Fibroblast of skin of right quadriceps (primary cell): ENCODE results near the gene BIRC2.

Source experiments
- DNase-seq: peaks from one replicate; pipeline ENCODE4 v3.0.0-alpha.2; 2013

BIRC2 gene

DNA sequence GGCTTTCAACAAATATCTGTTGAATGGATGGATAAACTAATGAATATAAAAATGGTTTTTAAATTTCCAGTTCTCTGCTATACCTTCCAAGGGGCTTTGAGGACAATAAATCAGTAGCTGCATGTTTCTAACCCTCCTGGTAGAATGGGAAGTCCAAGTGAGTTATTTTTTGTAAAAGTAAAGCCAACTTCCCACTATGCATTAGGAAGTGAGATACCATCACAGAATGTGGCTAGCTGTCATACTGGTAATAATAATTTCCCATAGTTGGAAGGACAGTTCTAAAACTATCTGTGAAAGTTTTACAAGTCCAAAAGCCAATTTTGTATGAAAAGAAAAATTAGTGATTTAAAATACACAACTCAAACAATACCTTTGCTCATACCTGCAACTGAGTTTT lies 55.5 kb downstream of the BIRC2 start:
- DNase-seq, result no peak

DNA sequence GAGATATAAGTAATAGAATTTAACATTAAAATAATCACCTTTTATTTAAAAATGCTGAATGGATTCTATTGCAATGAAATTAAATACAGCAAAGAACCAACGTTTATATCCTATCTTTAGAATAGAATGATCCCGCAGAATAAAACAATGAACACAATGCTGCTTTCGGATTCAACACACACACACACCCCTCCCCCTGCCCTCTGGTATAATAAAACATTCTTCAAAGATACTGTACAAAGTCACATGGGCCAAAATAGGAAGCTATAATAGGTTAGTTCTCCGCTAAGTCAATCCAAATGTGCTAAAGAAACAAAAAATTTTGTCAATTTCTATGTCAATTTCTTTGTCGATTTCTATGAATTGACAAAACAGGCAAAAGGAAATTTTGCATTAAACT lies 58.5 kb downstream of the BIRC2 start:
- DNase-seq, result no peak

DNA sequence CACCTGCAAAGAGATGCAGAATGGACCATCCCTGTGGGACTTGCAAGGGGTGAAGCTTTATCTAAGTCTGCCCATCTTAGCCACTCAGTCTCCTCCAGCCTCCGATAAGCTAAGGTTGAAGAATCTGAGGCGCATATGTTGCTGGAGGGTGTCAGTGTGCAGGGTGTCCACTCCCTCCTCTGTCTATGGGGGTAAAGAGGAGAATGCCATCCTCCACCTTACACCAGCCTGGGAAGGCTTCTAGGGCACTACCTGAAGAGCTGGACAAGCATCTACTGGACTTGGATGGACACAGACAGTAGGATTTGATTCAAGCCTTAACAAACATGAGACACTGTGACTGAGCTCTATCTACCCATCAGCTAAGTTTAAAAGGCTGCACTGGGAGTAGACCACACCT lies 59.1 kb downstream of the BIRC2 start:
- DNase-seq, result no peak

DNA sequence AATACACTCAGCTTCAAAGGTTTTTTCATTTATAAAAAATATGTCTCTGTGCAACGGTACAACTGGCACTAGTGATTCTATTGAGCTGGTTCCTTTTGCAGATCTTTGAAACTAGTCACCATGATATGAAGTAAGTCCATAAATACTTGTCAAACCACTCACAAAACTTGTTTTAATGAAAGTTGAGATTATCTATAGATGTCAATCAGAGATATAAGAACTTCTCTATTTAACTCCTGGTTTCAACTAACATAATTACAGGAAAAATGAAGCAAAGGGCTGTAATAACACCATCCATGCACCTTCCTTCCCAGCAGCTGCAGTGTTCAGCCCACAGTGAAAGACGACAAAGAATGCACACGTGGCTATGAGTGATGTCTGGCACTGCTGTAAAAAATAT lies 60.9 kb downstream of the BIRC2 start:
- DNase-seq, result no peak

DNA sequence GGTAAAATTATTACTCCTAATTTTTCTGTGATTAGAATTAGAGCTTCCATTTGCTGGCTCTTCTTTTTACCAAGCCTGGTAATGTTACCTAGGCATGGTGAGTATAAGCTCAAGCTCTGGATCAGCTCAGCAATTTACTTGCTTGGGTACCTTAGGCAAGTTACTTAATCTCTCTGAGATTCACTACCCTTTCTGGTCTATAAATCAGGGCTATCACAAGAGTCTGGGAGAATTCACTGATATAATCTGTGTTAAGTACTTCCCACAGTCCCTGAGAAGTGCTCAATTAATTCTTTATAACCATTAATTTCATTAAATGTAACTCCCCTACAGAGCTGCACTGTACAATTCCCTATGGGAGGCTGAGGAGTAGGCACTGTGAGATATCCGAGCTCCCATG lies 61.3 kb downstream of the BIRC2 start:
- no peak for DNase-seq

DNA sequence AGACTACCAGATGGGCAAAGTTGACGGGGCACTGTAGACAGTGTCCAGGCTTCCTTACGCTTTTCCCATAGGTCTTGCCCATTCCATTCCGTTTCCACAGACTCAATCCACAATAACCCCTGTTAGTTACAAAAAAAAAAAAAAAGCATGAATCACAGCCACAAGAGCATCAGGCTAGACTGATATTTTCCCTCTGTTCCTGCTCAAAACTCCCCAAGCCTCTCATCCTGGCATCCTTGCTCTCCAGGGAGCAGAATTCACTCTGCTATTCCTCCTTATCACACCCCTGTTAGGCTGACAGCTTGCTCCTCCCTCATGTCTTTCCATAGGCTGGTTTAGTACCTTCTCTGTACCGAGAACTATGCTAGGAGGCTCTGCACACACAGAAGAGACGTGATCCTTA lies 63.4 kb downstream of the BIRC2 start:
- peak; percentile 60 for DNase-seq

DNA sequence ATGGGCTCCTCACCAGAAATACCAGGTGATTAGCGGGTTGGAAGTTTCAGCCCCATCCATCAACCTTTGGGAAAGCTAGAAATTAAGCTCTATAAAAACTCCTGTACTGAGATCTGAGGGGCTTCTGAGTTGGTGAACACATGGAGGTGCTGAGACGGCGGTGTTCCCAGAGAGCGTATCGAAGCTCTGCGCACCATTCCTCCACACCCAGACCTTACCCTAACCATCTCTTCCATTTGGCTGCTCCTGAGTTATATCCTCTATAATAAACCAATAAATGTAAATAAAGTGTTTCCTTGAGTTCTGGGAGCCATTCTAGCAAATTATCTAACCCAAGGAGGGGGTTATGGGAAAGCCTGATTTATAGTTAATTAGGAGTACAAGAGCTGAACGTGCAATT lies 64.1 kb downstream of the BIRC2 start:
- no peak for DNase-seq

DNA sequence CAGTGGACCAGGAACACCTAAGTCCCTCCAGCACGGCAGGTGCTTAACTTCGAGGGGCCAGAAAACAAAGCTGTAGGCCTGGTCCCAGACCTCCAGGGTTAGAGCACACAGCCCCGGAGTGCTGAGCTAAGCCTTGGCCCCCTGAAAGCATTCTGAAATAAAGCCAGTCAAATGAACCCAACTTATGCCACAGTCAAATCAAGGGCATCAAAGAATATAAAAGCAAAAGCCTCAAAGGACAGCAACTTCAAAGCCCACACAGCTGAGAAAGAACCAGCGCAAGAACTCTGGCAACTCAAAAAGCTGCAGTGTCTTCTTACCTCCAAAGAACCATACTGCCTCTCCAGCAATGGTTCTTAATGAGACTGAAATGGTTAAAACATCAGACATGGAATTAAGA lies 66.5 kb downstream of the BIRC2 start:
- DNase-seq, result no peak

DNA sequence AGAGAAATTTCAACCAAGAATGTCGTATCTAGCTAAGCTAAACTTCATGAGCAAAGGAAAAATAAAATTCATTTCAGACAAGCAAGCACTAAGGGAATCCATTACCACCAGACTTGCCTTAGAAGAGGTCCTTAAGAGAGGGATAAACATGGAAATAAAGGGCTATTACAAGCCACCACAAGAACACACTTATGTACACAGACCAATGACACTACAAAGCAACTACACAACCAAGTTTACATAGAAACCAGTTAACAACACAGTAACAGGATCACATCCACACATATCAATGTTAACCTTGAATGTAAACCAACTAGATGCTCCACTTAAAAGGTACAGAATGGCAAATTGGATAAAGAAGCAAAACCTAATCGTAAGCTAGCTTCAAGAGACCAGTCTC lies 67.5 kb downstream of the BIRC2 start:
- no peak for DNase-seq

DNA sequence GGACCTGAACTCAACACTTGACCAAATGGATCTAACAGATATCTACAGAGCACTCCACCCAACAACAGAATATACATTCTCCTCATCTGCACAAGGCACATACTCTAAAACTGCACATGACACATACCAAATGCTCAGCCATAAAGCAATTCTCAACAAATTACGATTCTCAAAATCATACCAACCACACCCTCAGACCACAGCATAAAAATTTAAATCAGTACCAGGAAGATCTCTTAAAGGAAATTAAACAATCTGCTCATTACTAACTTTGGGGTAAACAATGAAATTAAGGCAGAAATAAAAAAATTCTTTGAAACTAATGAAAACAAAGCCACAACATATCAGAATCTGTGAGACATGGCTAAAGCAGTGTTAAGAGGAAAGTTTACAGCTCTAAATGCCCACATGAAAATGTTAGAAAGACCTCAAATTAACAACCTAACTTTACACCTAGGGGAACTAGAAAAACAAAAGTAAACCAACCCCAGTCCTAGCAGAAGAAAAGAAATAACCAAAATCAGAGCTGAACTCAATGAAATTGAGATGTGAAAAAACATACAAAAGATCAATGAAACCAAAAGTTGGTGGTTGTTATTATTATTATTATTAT lies 68.4 kb downstream of the BIRC2 start:
- DNase-seq, result no peak

DNA sequence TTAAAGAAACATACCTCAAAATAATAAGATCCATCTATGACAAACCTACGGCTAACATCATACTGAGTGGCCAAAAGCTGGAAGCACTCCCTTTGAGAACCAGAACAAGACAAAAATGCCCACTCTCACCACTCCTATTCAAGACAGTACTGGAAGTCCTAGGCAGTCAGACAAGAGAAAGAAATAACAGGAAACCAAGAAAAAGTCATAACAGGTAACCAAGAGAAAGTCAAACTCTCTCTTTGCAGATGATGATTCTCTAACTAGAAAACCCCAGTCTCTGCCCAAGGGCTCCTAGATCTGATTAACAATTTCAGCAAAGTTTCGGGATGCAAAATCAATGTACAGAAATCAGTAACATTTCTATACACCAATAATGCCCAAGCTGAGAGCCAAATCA lies 70.0 kb downstream of the BIRC2 start:
- DNase-seq, result no peak

DNA sequence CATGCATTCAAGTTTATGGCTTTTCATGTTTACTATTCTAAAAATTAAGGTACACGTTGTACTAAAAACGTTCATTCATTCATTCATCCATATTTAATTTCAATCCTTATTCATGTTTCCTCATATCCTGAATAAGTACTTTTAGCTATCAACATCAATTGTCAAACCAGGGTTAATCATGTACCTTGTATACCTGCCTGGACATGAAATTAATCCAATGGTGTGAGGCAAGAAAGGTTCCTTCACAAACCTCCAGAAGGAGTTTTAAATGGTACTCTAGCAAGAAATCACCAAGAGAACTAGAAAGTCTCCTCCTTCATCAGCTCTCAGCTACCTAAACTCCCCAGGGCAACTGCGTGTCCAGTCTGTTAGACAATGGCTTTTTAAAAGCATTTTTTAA lies 72.2 kb downstream of the BIRC2 start:
- DNase-seq, result no peak

DNA sequence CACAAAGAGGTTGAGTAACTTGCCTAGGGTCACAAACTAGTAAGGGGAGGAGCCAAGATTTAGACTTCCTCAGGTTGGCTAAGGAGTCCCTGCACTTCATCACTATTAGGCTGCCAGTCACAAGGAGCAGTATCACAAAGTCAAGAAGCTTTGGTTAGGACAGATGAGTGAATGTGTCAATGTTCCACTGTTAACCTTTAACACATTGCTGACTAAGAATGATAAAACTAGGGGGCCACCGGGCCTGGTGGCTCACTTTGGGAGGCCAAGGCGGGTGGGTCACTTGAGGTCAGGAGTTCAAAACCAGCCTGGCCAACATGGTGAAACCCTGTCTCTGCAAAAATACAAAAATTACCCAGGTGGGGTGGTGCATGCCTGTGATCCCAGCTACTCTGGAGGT lies 73.5 kb downstream of the BIRC2 start:
- no peak for DNase-seq

DNA sequence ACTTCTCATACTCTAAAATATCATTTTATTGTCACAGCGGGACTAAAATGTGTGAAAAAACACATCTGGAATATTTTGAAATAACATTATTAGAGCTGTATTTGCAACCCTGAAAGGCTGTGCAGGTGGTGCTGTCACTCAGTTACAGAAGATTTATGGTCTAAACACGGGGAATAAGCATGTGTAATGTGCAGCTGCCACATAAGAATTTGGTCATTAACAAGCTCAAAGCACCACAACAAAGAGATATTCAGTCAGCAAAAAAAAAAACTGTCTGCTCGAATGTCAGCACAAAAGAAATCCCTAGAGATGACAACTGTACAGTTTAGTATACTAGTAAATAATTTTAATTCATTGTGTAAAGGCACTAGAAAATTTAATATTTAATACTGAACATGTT lies 74.2 kb downstream of the BIRC2 start:
- DNase-seq, result no peak

DNA sequence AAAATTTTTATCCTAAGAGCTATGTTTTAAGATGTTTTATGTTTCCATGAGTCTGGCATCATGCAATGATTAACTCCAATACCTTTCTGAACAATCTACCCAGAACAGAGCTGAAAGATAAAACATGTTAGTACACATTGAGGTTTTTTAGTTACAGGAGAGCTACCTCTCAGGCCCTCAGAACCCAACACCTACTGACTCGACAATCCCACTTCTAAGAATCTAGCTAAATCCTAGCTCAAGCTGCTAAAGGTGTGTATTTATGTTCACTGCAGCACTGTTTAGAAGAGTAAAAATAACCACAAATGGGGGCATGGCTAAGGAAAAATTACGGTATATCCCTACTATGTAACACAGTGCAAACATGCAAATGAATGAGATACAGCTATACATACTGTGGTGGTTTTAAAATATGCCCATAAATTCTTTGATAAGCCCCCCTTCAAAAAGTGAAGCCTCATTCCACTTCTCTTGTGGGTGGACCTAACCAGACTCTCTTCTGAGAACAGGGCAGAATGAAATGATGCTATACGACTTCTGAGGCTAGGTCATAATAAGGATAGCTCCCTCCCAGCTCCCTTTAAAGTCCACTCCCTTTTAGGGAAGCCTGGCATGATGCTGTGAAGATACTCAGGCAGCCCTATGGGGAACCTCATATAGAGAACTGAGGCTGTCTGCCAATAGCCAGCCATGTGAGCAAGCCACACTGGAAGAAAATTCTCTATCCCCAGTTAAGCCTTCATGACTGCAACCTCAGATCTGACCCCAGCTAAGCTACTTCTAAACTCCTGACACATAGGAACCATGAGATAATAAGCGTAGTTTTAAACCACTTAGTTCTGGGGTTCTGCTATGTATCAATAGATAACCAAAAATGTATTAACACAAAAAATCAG lies 76.1 kb downstream of the BIRC2 start:
- DNase-seq, result no peak

DNA sequence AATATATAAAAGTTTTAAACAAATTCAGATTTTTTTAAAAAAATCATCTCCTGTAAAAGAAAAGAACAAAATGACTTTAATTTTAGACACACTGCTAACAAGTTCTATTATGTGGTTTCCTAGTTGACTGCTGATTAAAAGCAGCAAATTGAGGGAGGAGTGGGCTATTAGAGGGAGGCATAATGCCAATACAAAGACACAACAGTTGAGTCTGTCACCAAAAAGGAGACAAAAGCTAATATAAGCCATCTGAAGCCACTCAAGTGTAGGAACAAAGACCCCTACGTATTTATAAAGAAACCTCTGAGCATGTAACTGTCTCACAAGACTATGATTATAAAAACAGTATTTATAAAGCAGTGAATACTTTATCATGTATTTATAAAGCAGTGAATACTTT lies 76.9 kb downstream of the BIRC2 start:
- DNase-seq, result no peak

DNA sequence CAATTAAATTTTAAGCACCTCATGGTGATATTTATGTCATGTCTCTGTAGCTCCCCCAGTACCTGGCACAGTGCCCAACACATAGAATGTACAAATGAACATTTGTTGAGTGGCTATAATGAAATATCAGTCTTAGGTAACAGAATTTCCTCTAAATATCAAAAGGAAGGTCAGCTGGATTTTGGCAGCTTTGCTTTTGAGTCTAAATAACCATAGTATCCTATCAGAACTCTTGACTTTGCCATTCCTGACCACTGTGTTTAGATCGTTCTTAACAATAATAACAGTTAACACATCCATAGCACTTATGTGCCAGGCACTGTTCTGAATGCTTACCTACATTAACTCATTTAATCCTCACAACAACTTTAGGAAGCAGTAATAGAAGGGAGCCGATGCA lies 79.0 kb downstream of the BIRC2 start:
- DNase-seq, result no peak

DNA sequence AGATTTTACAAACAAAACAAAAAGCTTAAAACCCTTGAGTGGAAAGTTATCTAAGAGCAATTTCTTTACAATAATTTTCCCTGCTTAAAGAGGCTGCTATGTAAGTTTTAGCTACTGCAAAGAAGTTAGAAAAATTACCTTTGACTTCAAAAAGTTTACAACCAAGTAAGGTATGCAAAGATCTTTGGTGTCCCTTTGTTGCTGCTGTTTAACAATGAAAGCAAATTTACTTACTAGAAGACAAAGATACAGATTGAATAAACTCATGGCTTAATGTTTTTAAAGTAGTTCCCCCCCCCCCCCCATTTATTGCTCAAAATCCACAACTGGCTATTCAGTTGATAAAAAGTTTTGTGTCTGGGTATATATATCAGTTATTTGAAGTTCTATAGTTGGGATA lies 79.6 kb downstream of the BIRC2 start:
- no peak for DNase-seq

DNA sequence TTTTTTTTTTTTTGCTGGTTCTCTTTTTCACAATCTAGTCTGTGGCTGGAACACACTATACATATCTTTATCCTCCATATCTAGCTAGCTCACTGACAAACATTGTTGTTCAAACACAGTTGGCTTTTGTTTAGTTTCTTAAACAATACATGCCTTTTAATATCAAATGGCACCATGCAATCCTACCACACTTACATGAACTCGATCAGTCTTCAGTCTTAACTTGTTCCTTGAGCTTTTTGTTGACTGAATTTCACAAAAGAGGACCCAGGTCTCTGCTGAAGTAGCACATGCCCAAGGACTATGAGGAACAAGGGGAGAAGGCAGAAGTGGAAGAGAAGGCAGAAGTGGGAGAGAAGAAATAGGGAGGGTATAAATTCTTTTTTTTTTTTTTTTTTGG lies 80.1 kb downstream of the BIRC2 start:
- no peak for DNase-seq
